Measurements from ENCODE around the gene MED29.

- TF ChIP-seq POLR2AphosphoS5 (IDR thresholded peaks at IDR 0.05; ENCODE audit: low read length) (no peak; the same call in 1 of the 2 replicates), NRF1 (conservative IDR thresholded peaks at IDR 0.05; ENCODE audit: low read depth, low read length) (no peak), YY1 (IDR thresholded peaks at IDR 0.05; ENCODE audit: low read depth, low read length) (no peak), EZH2 (IDR thresholded peaks at IDR 0.05; ENCODE audit: borderline replicate concordance, control insufficient read depth, low read depth, low read length) (no peak), EP300 (IDR thresholded peaks at IDR 0.05; ENCODE audit: borderline replicate concordance in 1 of 2, control insufficient read depth in 1 of 2, low read depth in 2 of 2, low read length in 2 of 2) (no peak), CTCF (IDR thresholded peaks at IDR 0.05 in 2 of 3, conservative IDR thresholded peaks at IDR 0.05 in 1 of 3; ENCODE audit: control insufficient read depth in 2 of 3, extremely low read depth in 1 of 3, insufficient read depth in 1 of 3, low read depth in 3 of 3, low read length in 3 of 3) (no peak)
Observed at GRCh38 chr19:39425744-39426143, 34.6 kb downstream of the MED29 start.

All from GM12878 (cell line).